Nephron progenitor cell (in vitro differentiated cells): ENCODE data around the gene ARL8B.
A peak's percentile ranks its signal among the peaks of the same experiment; 100 is the strongest.

ENCODE experiments used
- DNase-seq: peaks from one replicate; pipeline ENCODE4 v3.0.0; 2021
- H3K27ac Mint-ChIP-seq: 2 replicates; pipeline ENCODE4 v1.8.0; 2021; ENCODE audit warnings: mild to moderate bottlenecking, moderate library complexity, mixed read lengths
- H3K27me3 Mint-ChIP-seq: 2 replicates; pipeline ENCODE4 v1.8.0; 2021; ENCODE audit warnings: mild to moderate bottlenecking, low read depth, mixed read lengths; ENCODE audit not compliant: poor library complexity
- H3K36me3 Mint-ChIP-seq: 2 replicates; pipeline ENCODE4 v1.8.0; 2021; ENCODE audit warnings: low read depth, mixed read lengths
- H3K4me1 Mint-ChIP-seq: 2 replicates; pipeline ENCODE4 v1.8.0; 2021; ENCODE audit warnings: mixed read lengths
- H3K4me3 Mint-ChIP-seq: 2 replicates; pipeline ENCODE4 v1.8.0; 2021; ENCODE audit warnings: mild to moderate bottlenecking, moderate library complexity, mixed read lengths
- H3K9me3 Mint-ChIP-seq: 2 replicates; pipeline ENCODE4 v1.8.0; 2021; ENCODE audit warnings: mild to moderate bottlenecking, moderate library complexity, mixed read lengths
- TF ChIP-seq, protein P1 (sequence below): fragments of 200-600 bp; sonication (generic); IDR thresholded peaks from 2 replicates; pipeline ENCODE4 v1.5.0; 2021; ENCODE audit warnings: antibody characterized with exemption

Gene ARL8B

GRCh38 chr3:5221701-5222100 is 99.6 kb downstream of the ARL8B start:
- no peak for DNase-seq
- no peak overlapping the region for H3K4me3 Mint-ChIP-seq
- no peaks in the 10 kb centered on the region for H3K4me1 Mint-ChIP-seq
- TF ChIP-seq, protein P1, sequence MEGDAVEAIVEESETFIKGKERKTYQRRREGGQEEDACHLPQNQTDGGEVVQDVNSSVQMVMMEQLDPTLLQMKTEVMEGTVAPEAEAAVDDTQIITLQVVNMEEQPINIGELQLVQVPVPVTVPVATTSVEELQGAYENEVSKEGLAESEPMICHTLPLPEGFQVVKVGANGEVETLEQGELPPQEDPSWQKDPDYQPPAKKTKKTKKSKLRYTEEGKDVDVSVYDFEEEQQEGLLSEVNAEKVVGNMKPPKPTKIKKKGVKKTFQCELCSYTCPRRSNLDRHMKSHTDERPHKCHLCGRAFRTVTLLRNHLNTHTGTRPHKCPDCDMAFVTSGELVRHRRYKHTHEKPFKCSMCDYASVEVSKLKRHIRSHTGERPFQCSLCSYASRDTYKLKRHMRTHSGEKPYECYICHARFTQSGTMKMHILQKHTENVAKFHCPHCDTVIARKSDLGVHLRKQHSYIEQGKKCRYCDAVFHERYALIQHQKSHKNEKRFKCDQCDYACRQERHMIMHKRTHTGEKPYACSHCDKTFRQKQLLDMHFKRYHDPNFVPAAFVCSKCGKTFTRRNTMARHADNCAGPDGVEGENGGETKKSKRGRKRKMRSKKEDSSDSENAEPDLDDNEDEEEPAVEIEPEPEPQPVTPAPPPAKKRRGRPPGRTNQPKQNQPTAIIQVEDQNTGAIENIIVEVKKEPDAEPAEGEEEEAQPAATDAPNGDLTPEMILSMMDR: no peak
- H3K36me3 Mint-ChIP-seq: peaks cover 11% of the 10 kb centered on the region
- peak overlapping the region; percentile 41 for H3K27ac Mint-ChIP-seq
- H3K9me3 Mint-ChIP-seq: no peaks in the 10 kb centered on the region
- no peaks in the 10 kb centered on the region for H3K27me3 Mint-ChIP-seq

GRCh38 chr3:5222283-5223005 is 100.4 kb downstream of the ARL8B start:
- Mint-ChIP-seq H3K4me1 (no peaks in the 10 kb centered on the region), H3K36me3 (peaks cover 4% of the 10 kb centered on the region), H3K27me3 (no peaks in the 10 kb centered on the region), H3K9me3 (no peaks in the 10 kb centered on the region), H3K4me3 (no peak overlapping the region), H3K27ac (no peak overlapping the region)
- TF ChIP-seq, protein P1: no peak
- no peak for DNase-seq

DNA sequence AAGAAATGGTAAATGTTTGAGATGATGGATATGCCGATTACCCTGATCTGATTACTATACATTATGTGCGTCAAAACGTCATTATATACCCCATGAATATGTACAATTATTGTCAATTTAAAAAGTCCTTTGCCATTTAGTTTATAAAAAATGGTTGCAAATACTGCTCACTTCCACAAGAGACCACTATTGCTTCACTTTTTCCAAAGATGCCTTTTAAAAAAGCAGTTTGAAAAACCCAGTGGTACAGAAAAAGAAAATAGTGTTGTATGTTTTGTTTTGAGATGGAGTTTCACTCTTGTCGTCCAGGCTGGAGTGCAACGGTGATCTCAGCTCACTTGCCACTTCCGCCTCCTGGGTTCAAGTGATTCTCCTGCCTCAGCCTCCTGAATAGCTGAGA is 104.7 kb downstream of the ARL8B start:
- Mint-ChIP-seq H3K36me3 (no peaks in the 10 kb centered on the region), H3K27ac (no peak overlapping the region), H3K9me3 (no peaks in the 10 kb centered on the region), H3K27me3 (peaks cover 3% of the 10 kb centered on the region), H3K4me3 (no peak overlapping the region), H3K4me1 (no peaks in the 10 kb centered on the region)
- TF ChIP-seq, protein P1: peak; percentile 39
- DNase-seq: no peak

DNA sequence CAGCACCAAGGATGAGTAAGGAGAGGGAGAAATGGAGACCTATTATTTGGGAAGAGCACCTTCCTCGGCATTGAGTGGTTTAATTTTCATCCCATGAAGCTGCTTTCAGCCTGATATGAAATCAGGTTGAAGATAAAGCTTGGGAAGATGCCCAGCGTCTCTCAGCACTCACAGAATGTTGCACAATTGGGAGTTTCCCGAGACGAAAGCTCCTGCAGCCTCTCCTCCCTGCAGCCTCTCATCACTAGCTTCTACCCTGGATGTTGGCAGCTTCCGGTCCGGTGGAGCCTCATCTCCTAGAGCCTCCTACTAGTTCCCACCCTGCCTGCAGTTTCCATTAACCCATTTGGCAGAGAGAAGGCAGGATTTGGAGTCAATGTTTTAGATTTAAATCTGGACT is 105.7 kb downstream of the ARL8B start:
- Mint-ChIP-seq H3K4me1 (no peaks in the 10 kb centered on the region), H3K27me3 (peaks cover 6% of the 10 kb centered on the region), H3K27ac (no peak overlapping the region), H3K4me3 (no peak overlapping the region), H3K9me3 (no peaks in the 10 kb centered on the region), H3K36me3 (no peaks in the 10 kb centered on the region)
- TF ChIP-seq, protein P1: no peak
- DNase-seq: no peak

- TF ChIP-seq, protein P1: no peak
- Mint-ChIP-seq H3K4me3 (no peak overlapping the region), H3K36me3 (no peaks in the 10 kb centered on the region), H3K9me3 (no peaks in the 10 kb centered on the region), H3K4me1 (no peaks in the 10 kb centered on the region), H3K27me3 (peaks cover 6% of the 10 kb centered on the region), H3K27ac (no peak overlapping the region)
- no peak for DNase-seq
These were observed 107.3 kb downstream of the ARL8B start for GRCh38 chr3:5229414-5229813.
